Keratinocyte (primary cell): ENCODE measurements around the gene NFKB2. TPM values are rescaled to one million over a fixed set of nuclear protein-coding genes. Genes with fewer than 3 reads are reported as not detected.
A peak's percentile ranks its signal among the peaks of the same experiment; 100 is the strongest.

Source experiments
- DNase-seq: peaks from one replicate; pipeline ENCODE4 v3.0.0-alpha.2; 2011; ENCODE audit warnings: low read depth, missing footprints, low spot score
- FAIRE-seq: peaks from 2 replicates; lab custom pipeline; 2011; peaks lifted over from hg19 to GRCh38; lab: Jason Lieb, UNC
- H2AFZ ChIP-seq: 2 replicates; pipeline ENCODE4 v1.6.0; 2012; ENCODE audit warnings: low read length, control low read depth, inconsistent platforms; ENCODE audit not compliant: control insufficient read depth
- H3K27ac ChIP-seq: 2 replicates; pipeline ENCODE4 v1.5.1; 2011; ENCODE audit warnings: low read length; ENCODE audit not compliant: control insufficient read depth, insufficient read depth
- H3K27me3 ChIP-seq: 3 replicates; pipeline ENCODE4 v1.6.0; 2011; ENCODE audit warnings: low read length; ENCODE audit not compliant: control insufficient read depth, insufficient read depth; ENCODE audit errors: extremely low read depth
- H3K36me3 ChIP-seq, 2 experiments: 2 replicates in 1 of 2; 3 replicates in 1 of 2; pipeline ENCODE4 v1.5.1; 2011; ENCODE audit warnings: low read length in 2 of 2, mild to moderate bottlenecking in 1 of 2; ENCODE audit not compliant: control insufficient read depth in 2 of 2, insufficient read depth in 2 of 2; ENCODE audit errors: extremely low read depth in 1 of 2
- H3K4me1 ChIP-seq: 3 replicates; pipeline ENCODE4 v1.5.1; 2011; ENCODE audit warnings: low read length; ENCODE audit not compliant: control insufficient read depth, insufficient read depth; ENCODE audit errors: extremely low read depth
- H3K4me2 ChIP-seq: 3 replicates; pipeline ENCODE4 v1.6.0; 2011; ENCODE audit warnings: low read depth, low read length; ENCODE audit not compliant: control insufficient read depth, insufficient read depth; ENCODE audit errors: extremely low read depth
- H3K4me3 ChIP-seq, 3 experiments: fragments of 200-600 bp in 1 of 3; sonication (generic) in 1 of 3; 2 replicates in 2 of 3; 3 replicates in 1 of 3; pipeline ENCODE4 v1.5.1; 2011 to 2016; ENCODE audit warnings: low read length in 3 of 3, mild to moderate bottlenecking in 3 of 3, control low read depth in 2 of 3, inconsistent platforms in 1 of 3, low read depth in 1 of 3, mixed read lengths in 1 of 3, mixed run types in 1 of 3, moderate library complexity in 1 of 3; ENCODE audit not compliant: control insufficient read depth in 2 of 3, insufficient read depth in 2 of 3; ENCODE audit errors: extremely low read depth in 1 of 3
- H3K79me2 ChIP-seq: 2 replicates; pipeline ENCODE4 v1.6.0; 2012; ENCODE audit warnings: low read length; ENCODE audit not compliant: control insufficient read depth, insufficient read depth
- H3K9ac ChIP-seq: 3 replicates; pipeline ENCODE4 v1.6.0; 2011; ENCODE audit warnings: low read length; ENCODE audit not compliant: control insufficient read depth, insufficient read depth; ENCODE audit errors: extremely low read depth
- H3K9me1 ChIP-seq: 3 replicates; pipeline ENCODE4 v1.6.0; 2011; ENCODE audit warnings: low read length; ENCODE audit not compliant: control insufficient read depth, insufficient read depth; ENCODE audit errors: extremely low read depth
- H3K9me3 ChIP-seq: 2 replicates; pipeline ENCODE4 v1.5.1; 2012; ENCODE audit warnings: low read depth, low read length; ENCODE audit not compliant: control insufficient read depth
- H4K20me1 ChIP-seq: 3 replicates; pipeline ENCODE4 v1.6.0; 2011; ENCODE audit warnings: low read length; ENCODE audit not compliant: control insufficient read depth, insufficient read depth; ENCODE audit errors: extremely low read depth
- CTCF ChIP-seq, 3 experiments: IDR thresholded peaks in 1 of 3; conservative IDR thresholded peaks in 1 of 3; optimal IDR thresholded peaks in 1 of 3; 2 replicates in 2 of 3; 3 replicates in 1 of 3; pipeline versions ENCODE3 to v1.5.1; 2011; ENCODE audit warnings: low read length in 3 of 3, mild to moderate bottlenecking in 3 of 3, moderate library complexity in 2 of 3, control low read depth in 1 of 3, inconsistent platforms in 1 of 3; ENCODE audit not compliant: insufficient read depth in 2 of 3; ENCODE audit errors: extremely low read depth in 1 of 3
- EZH2 ChIP-seq: IDR thresholded peaks from one replicate; pipeline ENCODE4 v1.6.1; 2012; ENCODE audit warnings: inconsistent platforms, mild to moderate bottlenecking, low read length, moderate library complexity
- dilution Hi-C: fragments of 300-500 bp; cut with MboI; formaldehyde crosslinking; loops from one replicate; pipeline ENCODE4 v1.7.0; 2020; ENCODE audit warnings: low sequenced_read_pairs; ENCODE audit not compliant: extremely low pct_ligation_motif_present
- polyA plus RNA-seq, 5 experiments: library from polyadenylated mRNA; depleted of rRNA in 3 of 5; stranded (reverse) in 3 of 5; stranded (forward) in 1 of 5; unstranded in 1 of 5; fragments of >200 nt; gene quantifications; 1 replicate in 1 of 5; 2 replicates in 3 of 5; 3 replicates in 1 of 5; pipeline versions ENCODE4 v1.2.1 to v1.2.3, GENCODE V29; 2011 to 2012; ENCODE audit warnings: missing spikeins in 2 of 5, low read depth in 1 of 5, low replicate concordance in 1 of 5

The NFKB2 gene
- polyA plus RNA-seq, 1 donor (not counting 4 experiments of a cell fraction or from before 2014, with no cell fraction given): 14.8 TPM

GRCh38 chr10:102429468-102429867 lies 34.0 kb downstream of the NFKB2 start:
- Histone ChIP-seq H3K9me3 (no peaks in the 10 kb centered on the region), H3K79me2 (peaks cover 10% of the 10 kb centered on the region), H3K27me3 (peaks cover 7% of the 10 kb centered on the region), H3K27ac (no peak overlapping the region), H3K4me2 (no peak overlapping the region), H3K4me3 (no peak overlapping the region), H3K36me3 (peaks cover 5 to 10% of the 10 kb centered on the region in 2 experiments), H3K4me1 (peaks cover 6% of the 10 kb centered on the region), H4K20me1 (no peaks in the 10 kb centered on the region), H3K9me1 (no peaks in the 10 kb centered on the region), H3K9ac (no peak overlapping the region), H2AFZ (no peak overlapping the region)
- no peak for FAIRE-seq
- TF ChIP-seq EZH2 (no peak), CTCF (optimal IDR thresholded peaks at IDR 0.05 in 1 of 3, IDR thresholded peaks at IDR 0.05 in 1 of 3, conservative IDR thresholded peaks at IDR 0.05 in 1 of 3; ENCODE audit: extremely low read depth in 1 of 3, insufficient read depth in 2 of 3, low read length in 3 of 3) (no peak)
- no peak for DNase-seq
- dilution Hi-C loops: no loop called here

GRCh38 chr10:102431452-102432124 lies 36.1 kb downstream of the NFKB2 start:
- TF ChIP-seq CTCF (optimal IDR thresholded peaks at IDR 0.05 in 1 of 3, IDR thresholded peaks at IDR 0.05 in 1 of 3, conservative IDR thresholded peaks at IDR 0.05 in 1 of 3; ENCODE audit: extremely low read depth in 1 of 3, insufficient read depth in 2 of 3, low read length in 3 of 3) (peak in 1 of 3 experiments; percentile 21), EZH2 (no peak)
- H3K9me1 ChIP-seq: no peaks in the 10 kb centered on the region
- peak overlapping the region; percentile 84 for H3K9ac ChIP-seq
- H4K20me1 ChIP-seq: no peaks in the 10 kb centered on the region
- H3K4me2 ChIP-seq: peak overlapping the region; percentile 96
- DNase-seq: no peak
- H3K4me1 ChIP-seq: peaks cover 6% of the 10 kb centered on the region
- H3K9me3 ChIP-seq: no peaks in the 10 kb centered on the region
- dilution Hi-C loops: no loop called here
- peak overlapping the region; percentile 80 for H2AFZ ChIP-seq
- H3K27me3 ChIP-seq: peaks cover 20% of the 10 kb centered on the region
- H3K79me2 ChIP-seq: peaks cover 10% of the 10 kb centered on the region
- peaks cover 2 to 4% of the 10 kb centered on the region in 2 experiments for H3K36me3 ChIP-seq
- FAIRE-seq: no peak
- peak overlapping the region; percentile 66 to 88 (median 77) for H3K4me3 ChIP-seq
- peak overlapping the region; percentile 55 for H3K27ac ChIP-seq
